Sigmoid colon (tissue), 3 donors: ENCODE measurements around the gene HINT2.

Source experiments
- CTCF ChIP-seq, 4 experiments: fragments of 450-650 bp in 3 of 4; fragments of 200-600 bp in 1 of 4; IDR thresholded peaks; one replicate each; pipeline ENCODE4 v1.5.1; 2016 to 2019; ENCODE audit warnings: antibody characterized with exemption in 4 of 4, mild to moderate bottlenecking in 3 of 4, moderate library complexity in 2 of 4
- POLR2A ChIP-seq, 2 donors: fragments of 450-650 bp; IDR thresholded peaks; one replicate each; pipeline ENCODE4 v1.6.1; 2016; ENCODE audit warnings: antibody characterized with exemption in 2 of 2, mild to moderate bottlenecking in 2 of 2, moderate library complexity in 2 of 2

DNA sequence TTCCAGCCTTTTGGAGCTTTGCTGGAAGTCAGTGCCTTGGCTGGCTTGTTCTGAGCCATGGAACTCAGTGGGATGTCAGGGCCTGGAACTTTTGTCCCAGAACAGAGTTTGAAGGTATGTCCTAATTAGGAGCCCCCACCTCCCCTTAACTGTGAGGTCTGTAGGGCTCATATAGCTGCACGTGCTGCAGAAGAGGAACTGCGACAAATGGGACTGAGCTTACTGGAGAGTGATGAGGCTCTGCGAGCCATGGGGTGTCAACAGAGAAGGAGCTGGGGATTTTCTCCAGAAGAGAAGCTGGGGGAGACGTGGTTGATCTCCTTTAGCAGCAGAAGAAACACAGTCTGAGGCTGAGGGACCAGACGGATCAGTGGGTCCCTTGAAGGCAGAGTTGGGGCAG is 25.1 kb upstream of the HINT2 start:
- TF ChIP-seq CTCF (IDR thresholded peaks at IDR 0.05) (no peak), POLR2A (IDR thresholded peaks at IDR 0.05) (no peak)
